Measurements from ENCODE around the gene GMCL1. TPM values are rescaled to one million over a fixed set of nuclear protein-coding genes. Genes with fewer than 3 reads are reported as not detected.

GMCL1 gene
- total and polyA plus RNA-seq, 2 of the 13 experiments (the other 11 are each of a cell fraction or from before 2014, with no cell fraction given): 18.7 to 24.0 TPM

DNA sequence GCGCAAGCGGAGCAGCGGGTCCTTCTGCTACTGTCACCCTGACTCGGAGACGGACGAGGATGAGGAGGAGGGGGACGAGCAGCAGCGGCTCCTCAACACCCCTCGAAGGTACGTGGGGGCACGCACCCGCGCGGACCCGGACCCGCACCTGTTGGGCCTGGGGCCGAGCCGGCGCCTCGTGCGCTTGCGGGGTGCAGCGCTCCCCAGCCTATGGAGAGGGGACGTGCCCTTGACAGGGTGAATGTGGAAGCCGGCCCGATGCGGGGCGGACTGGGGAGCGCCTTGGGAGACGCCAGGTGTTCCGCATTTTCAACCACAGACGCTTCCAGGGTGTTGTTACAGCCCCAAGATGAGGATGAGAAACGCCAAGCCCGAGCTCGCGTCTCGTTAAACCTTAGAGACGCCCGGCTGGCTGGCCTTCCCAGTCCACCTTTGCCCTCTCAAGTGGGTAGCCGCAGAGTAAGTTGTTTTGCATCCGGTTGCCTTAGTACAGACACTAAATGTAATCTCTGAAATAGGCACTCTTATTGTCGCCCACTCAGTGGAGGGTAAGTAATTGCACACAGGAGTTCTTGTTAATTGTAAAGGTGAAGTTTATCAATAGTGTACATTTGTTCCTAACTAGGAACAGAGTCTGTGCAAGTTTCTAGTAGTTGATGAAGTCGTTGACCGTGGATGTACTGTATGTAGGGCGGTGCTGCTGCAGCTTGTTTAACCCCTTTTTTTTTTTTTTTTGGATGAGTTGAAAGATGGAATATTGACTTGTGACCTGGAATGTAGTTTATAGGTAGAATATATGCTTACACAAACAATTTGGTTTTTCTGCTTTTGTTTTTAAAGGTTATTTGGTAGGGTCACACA lies 815 bp downstream of the GMCL1 start (continued):
- TF ChIP-seq ZNF777 (CRISPR knock-in tag; IDR thresholded peaks at IDR 0.05) (no peak), ZNF678 (CRISPR knock-in tag; IDR thresholded peaks at IDR 0.05) (no peak), ZNF670 (CRISPR knock-in tag; IDR thresholded peaks at IDR 0.05; ENCODE audit: borderline replicate concordance) (no peak), MAZ (IDR thresholded peaks at IDR 0.05; ENCODE audit: borderline replicate concordance, low read depth, low read length) (no peak), MAZ (CRISPR knock-in tag; IDR thresholded peaks at IDR 0.05; ENCODE audit: low read depth) (no peak), DDIT3 (CRISPR knock-in tag; IDR thresholded peaks at IDR 0.05) (no peak), U2AF1 (optimal IDR thresholded peaks at IDR 0.05; ENCODE audit: low read depth, low read length) (no peak), RARG (CRISPR knock-in tag; IDR thresholded peaks at IDR 0.05; ENCODE audit: low read depth) (no peak), ZBTB39 (CRISPR knock-in tag; IDR thresholded peaks at IDR 0.05) (no peak), HINFP (CRISPR knock-in tag; IDR thresholded peaks at IDR 0.05; ENCODE audit: low read depth) (no peak), ZNF503 (CRISPR knock-in tag; IDR thresholded peaks at IDR 0.05) (0 out of 2 replicates have a peak, but pooled peaks have one; percentile 29), ZNF614 (CRISPR knock-in tag; IDR thresholded peaks at IDR 0.05; ENCODE audit: borderline replicate concordance) (no peak), ZNF616 (CRISPR knock-in tag; IDR thresholded peaks at IDR 0.05; ENCODE audit: low read depth) (no peak), ZNF710 (CRISPR knock-in tag; IDR thresholded peaks at IDR 0.05; ENCODE audit: borderline replicate concordance) (peak; percentile 52; the same call in 1 of the 2 replicates)
- TF ChIP-seq, protein P1, sequence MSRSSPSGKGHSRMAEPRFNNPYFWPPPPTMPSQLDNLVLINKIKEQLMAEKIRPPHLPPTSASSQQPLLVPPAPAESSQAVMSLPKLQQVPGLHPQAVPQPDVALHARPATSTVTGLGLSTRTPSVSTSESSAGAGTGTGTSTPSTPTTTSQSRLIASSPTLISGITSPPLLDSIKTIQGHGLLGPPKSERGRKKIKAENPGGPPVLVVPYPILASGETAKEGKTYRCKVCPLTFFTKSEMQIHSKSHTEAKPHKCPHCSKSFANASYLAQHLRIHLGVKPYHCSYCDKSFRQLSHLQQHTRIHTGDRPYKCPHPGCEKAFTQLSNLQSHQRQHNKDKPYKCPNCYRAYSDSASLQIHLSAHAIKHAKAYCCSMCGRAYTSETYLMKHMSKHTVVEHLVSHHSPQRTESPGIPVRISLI (CRISPR knock-in tag; IDR thresholded peaks at IDR 0.05; ENCODE audit: borderline replicate concordance): peak; percentile 80; the same call in 1 of the 2 replicates
- TF ChIP-seq, protein P2, sequence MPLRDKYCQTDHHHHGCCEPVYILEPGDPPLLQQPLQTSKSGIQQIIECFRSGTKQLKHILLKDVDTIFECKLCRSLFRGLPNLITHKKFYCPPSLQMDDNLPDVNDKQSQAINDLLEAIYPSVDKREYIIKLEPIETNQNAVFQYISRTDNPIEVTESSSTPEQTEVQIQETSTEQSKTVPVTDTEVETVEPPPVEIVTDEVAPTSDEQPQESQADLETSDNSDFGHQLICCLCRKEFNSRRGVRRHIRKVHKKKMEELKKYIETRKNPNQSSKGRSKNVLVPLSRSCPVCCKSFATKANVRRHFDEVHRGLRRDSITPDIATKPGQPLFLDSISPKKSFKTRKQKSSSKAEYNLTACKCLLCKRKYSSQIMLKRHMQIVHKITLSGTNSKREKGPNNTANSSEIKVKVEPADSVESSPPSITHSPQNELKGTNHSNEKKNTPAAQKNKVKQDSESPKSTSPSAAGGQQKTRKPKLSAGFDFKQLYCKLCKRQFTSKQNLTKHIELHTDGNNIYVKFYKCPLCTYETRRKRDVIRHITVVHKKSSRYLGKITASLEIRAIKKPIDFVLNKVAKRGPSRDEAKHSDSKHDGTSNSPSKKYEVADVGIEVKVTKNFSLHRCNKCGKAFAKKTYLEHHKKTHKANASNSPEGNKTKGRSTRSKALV (CRISPR knock-in tag; IDR thresholded peaks at IDR 0.05): 0 out of 2 replicates have a peak, but pooled peaks have one; percentile 10
